Activated CD4-positive, alpha-beta memory T cell treated with anti-CD3 and anti-CD28 coated beads, Interleukin-2, amount 10 ng/mL, durations not matched to agents 7 days and 5 days (primary cell): ENCODE results near the gene CEP170. TPM values are rescaled to one million over a fixed set of nuclear protein-coding genes. Genes with fewer than 3 reads are reported as not detected.

ENCODE experiments used
- CTCF ChIA-PET: fragments of 350-600 bp; sonication (Branson Sonifier 250); formaldehyde crosslinking; loops from one replicate; lab custom pipeline; 2021; ENCODE audit warnings: antibody characterized with exemption, inconsistent platforms; lab: Charles Lee
- POLR2A ChIA-PET: fragments of 350-600 bp; sonication (Branson Sonifier 250); formaldehyde crosslinking; loops from one replicate; lab custom pipeline; 2021; ENCODE audit warnings: antibody characterized with exemption; lab: Charles Lee
- DNase-seq: peaks from one replicate; pipeline ENCODE4 v3.0.0-alpha.2; 2020
- H3K27ac Mint-ChIP-seq: one replicate; pipeline ENCODE4 v1.8.0; 2021; ENCODE audit warnings: mild to moderate bottlenecking, mixed read lengths
- H3K27me3 Mint-ChIP-seq: one replicate; pipeline ENCODE4 v1.8.0; 2021; ENCODE audit warnings: mixed read lengths
- H3K36me3 Mint-ChIP-seq: one replicate; pipeline ENCODE4 v1.8.0; 2021; ENCODE audit warnings: low read depth, mixed read lengths
- H3K4me1 Mint-ChIP-seq: one replicate; pipeline ENCODE4 v1.8.0; 2021; ENCODE audit warnings: mixed read lengths
- H3K4me3 Mint-ChIP-seq: one replicate; pipeline ENCODE4 v1.8.0; 2021; ENCODE audit warnings: mild to moderate bottlenecking, mixed read lengths
- H3K9me3 Mint-ChIP-seq: one replicate; pipeline ENCODE4 v1.8.0; 2021; ENCODE audit warnings: mixed read lengths
- total RNA-seq, 2 experiments: library from RNA; stranded (reverse); gene quantifications; one replicate each; pipeline ENCODE4 v1.2.3, GENCODE V29; 2021

Gene CEP170
- total RNA-seq = 10 to 100 TPM; 22.5 to 24.4 TPM

DNA sequence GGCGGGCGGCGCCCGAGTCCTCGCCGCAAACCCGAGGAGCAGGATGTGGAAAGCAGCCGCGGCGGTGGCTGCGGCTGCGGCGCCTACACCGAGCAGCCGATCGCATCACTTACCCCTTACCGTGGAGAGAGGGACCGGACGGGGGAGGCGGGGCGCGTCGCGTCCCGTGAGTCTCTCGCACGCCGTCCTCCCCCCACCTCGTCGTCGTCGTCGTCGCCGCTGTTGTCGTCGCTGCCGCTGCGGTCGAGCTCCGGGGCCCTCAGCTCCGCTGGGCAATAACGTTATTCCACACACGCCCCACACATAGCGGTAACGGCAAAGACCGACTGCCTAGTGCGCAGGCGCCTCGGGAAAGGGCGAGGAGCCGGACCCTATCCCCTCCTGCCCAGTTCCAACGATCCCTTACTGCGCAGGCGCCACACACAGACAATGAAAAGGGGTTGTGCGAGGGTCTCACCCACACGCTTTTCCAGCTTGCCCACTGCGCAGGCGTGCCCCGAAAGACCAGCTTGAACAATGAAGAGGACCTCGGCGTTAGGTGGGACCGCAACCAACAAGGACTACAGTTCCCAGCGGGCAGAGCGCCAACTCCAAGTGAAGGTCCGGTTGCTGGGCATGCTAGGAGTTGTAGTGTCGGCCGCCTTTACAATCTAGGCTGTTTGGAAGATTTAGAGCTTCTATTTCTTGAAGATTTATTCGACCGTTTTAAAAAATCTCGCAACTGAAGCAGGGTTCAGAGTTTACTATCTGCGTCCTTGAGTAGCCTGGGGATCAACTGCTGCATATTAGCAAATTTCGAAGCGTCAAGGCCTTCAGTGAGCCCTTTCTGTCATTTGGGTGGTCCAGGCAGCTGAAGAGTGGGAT lies at the start of gene CEP170:
TSS of gene CEP170 (minus strand) at position 355 of the 864 bp plus-strand sequence. CDS start 30,001 bp downstream, outside the sequence.
- H3K4me1 Mint-ChIP-seq = peaks cover 26% of the 10 kb centered on the region
- H3K27ac Mint-ChIP-seq = peak within 1 kb of the TSS; percentile 97

DNA sequence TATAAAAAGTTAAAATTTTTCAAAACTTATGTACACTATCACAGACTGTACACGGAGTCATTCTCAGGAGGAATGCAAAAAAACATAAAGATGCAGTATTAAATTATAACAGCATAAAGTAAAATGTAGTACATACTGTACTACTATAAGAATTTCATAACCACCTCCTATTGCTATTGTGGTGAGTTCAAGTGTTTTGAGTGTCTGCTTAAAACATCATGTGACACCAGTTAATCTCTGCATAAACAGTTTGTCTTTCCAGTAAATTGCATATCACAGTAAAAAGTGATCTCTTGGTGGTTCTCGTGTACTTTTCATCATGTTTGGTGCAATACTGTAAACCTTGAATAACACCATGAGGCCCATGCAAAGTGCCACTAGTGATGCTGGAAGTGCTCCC lies 46.0 kb upstream of the CEP170 start:
- H3K9me3 Mint-ChIP-seq = peaks cover 10% of the 10 kb centered on the region
- no peaks in the 10 kb centered on the region for H3K27me3 Mint-ChIP-seq
- no peak overlapping the region for H3K27ac Mint-ChIP-seq
- no peaks in the 10 kb centered on the region for H3K4me1 Mint-ChIP-seq
- POLR2A ChIA-PET = no interaction called here
- no peak overlapping the region for H3K4me3 Mint-ChIP-seq
- CTCF ChIA-PET = no interaction called here
- peaks cover 33% of the 10 kb centered on the region for H3K36me3 Mint-ChIP-seq
- DNase-seq = no peak

More for the DNA sequence above, at the start of gene CEP170:
- H3K4me3 Mint-ChIP-seq = peak within 1 kb of the TSS; percentile 95
- CTCF ChIA-PET = interaction anchor here (0.9 to 1.4 kb wide), 4 partner anchors 25 to 1044 kb away, joined by 3 to 5 read pairs (median 4); no protein-coding TSS in a partner anchor
- H3K9me3 Mint-ChIP-seq = no peaks in the 10 kb centered on the region
- no peaks in the 10 kb centered on the region for H3K27me3 Mint-ChIP-seq
- peaks cover 3% of the 10 kb centered on the region for H3K36me3 Mint-ChIP-seq
- peak; percentile 86 for DNase-seq
- POLR2A ChIA-PET = interaction anchor here (0.6 to 3.5 kb wide), 11 partner anchors 18 to 1735 kb away, joined by 3 to 16 read pairs (median 4); partner anchors contain the start of gene FH

DNA sequence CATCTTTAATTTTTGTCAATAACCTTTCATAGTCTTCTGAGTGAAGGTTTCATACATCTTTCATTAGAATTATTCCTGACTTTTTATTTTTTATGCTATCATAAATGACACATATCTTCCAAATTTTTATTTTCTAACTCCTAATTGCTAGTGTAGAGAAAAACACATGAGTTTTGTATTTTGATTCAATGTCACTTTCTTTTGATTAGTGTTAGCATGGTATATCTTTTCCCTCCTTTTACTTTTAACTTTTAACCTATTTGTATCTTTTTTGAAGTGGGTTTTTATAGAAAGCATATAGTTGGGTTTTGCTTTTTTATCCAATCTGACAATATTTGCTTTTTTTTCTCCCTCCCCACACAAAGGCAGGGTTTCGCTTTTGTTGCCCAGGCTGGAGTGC lies 44.0 kb upstream of the CEP170 start:
- H3K36me3 Mint-ChIP-seq = peaks cover 43% of the 10 kb centered on the region
- H3K4me3 Mint-ChIP-seq = no peak overlapping the region
- ChIA-PET CTCF (no interaction called here), POLR2A (no interaction called here)
- peaks cover 14% of the 10 kb centered on the region for H3K9me3 Mint-ChIP-seq
- no peak overlapping the region for H3K27ac Mint-ChIP-seq
- no peaks in the 10 kb centered on the region for H3K27me3 Mint-ChIP-seq
- no peaks in the 10 kb centered on the region for H3K4me1 Mint-ChIP-seq
- no peak for DNase-seq

DNA sequence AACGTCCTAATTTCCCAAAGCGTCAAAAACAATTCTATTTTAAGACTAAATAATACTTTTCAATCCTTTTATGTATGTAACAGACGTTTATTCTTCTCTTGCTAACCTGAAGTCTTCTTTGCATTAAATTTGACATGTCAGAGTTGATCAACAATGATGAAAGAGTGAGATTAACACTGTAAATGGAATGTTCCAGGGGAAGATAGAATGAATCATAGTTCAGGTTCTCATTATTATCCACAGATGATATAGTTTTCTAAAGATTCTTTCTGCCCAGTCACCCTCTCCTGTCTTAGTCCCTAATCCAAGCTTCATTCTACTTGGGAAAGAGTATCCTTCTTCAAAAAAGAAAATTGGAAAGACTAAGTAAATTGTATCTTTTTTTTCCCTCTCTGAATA lies 39.6 kb upstream of the CEP170 start:
- Mint-ChIP-seq H3K27me3 (no peaks in the 10 kb centered on the region), H3K9me3 (peaks cover 19% of the 10 kb centered on the region), H3K36me3 (peaks cover 60% of the 10 kb centered on the region), H3K4me3 (no peak overlapping the region), H3K27ac (no peak overlapping the region), H3K4me1 (no peaks in the 10 kb centered on the region)
- no peak for DNase-seq
- POLR2A ChIA-PET = no interaction called here
- CTCF ChIA-PET = no interaction called here

DNA sequence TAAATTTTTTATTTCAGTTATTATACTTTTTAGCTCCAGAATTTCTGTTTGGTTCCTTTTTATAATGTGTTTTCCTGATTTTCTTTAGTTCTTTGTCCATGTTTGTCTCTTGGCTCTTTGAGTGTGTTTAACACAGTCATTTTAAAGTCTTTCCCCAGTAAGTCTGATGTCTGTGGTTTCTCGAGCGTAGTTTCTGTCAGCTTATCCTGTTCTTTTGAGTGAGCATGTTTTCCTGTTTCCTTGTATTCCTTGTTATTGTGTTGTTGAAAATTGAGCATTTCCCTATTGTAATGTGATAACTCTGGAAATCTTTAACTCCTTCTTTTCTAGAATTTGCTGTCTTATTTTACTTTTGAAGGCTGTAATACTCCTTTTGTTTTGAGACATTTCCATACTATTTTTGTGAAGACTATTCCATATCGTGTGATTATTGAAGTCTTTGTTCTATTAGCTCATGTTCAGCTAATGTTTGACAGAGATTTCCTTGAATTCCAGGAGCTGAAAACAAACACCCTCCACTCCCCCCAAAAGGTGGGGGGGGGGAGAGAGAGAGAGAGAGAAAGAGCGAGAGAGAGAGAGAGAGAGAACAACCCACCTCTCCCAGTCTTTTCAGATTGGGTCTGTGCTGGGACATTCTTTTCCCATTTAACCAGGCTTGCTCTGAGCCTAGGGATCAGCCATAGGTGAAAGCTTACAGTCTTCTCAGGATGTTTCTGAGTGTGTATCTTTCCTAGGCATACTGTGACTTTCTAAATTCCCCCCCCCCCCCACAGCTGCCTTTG lies 39.1 kb upstream of the CEP170 start:
- ChIA-PET CTCF (no interaction called here), POLR2A (no interaction called here)
- no peak overlapping the region for H3K27ac Mint-ChIP-seq
- DNase-seq = no peak
- peaks cover 63% of the 10 kb centered on the region for H3K36me3 Mint-ChIP-seq
- H3K4me3 Mint-ChIP-seq = no peak overlapping the region
- H3K9me3 Mint-ChIP-seq = peaks cover 19% of the 10 kb centered on the region
- H3K27me3 Mint-ChIP-seq = no peaks in the 10 kb centered on the region
- no peaks in the 10 kb centered on the region for H3K4me1 Mint-ChIP-seq

DNA sequence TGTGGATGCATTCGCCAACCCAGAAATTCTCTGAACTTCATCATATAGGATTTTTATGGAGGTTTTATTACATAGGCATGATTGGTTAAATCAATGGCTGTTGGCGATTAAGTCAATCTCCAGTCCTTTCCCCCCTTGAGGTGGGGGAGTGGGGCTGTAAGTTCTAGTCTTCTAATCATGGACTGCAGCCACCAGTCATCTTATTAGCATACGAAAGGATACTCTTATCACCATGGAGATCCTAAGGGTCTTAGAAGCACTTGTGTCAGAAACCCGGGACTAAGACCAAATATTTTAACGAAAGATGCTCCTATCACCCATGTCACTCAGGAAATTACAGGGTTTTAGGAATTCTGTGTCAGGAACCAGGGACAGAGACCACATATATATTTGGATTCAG lies 37.0 kb upstream of the CEP170 start:
- no peak overlapping the region for H3K27ac Mint-ChIP-seq
- POLR2A ChIA-PET = no interaction called here
- no peak for DNase-seq
- H3K4me1 Mint-ChIP-seq = peaks cover 12% of the 10 kb centered on the region
- H3K9me3 Mint-ChIP-seq = peaks cover 17% of the 10 kb centered on the region
- peaks cover 63% of the 10 kb centered on the region for H3K36me3 Mint-ChIP-seq
- H3K4me3 Mint-ChIP-seq = no peak overlapping the region
- H3K27me3 Mint-ChIP-seq = no peaks in the 10 kb centered on the region
- CTCF ChIA-PET = no interaction called here

DNA sequence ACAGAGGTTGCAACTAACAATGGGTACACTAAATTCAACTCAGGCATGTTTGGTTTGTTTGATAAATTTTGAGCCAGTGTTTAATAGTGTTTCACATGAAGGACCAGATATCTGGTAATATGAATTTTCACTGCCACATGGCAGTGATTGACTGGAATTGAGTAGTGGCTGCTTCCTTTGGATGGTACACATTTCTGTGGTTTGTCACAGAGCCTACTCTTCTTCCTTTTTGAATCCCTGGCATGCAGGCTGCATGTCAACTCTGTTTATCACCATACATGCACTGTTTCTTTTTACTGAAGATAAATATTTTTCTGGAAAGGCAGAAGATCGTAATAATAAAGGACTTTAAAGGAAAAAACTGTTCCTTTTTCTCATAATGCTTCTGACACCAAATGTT lies 36.2 kb upstream of the CEP170 start:
- POLR2A ChIA-PET = no interaction called here
- no peak for DNase-seq
- Mint-ChIP-seq H3K4me1 (peaks cover 19% of the 10 kb centered on the region), H3K36me3 (peaks cover 62% of the 10 kb centered on the region), H3K4me3 (no peak overlapping the region), H3K27ac (no peak overlapping the region), H3K27me3 (no peaks in the 10 kb centered on the region), H3K9me3 (peaks cover 17% of the 10 kb centered on the region)
- CTCF ChIA-PET = no interaction called here

DNA sequence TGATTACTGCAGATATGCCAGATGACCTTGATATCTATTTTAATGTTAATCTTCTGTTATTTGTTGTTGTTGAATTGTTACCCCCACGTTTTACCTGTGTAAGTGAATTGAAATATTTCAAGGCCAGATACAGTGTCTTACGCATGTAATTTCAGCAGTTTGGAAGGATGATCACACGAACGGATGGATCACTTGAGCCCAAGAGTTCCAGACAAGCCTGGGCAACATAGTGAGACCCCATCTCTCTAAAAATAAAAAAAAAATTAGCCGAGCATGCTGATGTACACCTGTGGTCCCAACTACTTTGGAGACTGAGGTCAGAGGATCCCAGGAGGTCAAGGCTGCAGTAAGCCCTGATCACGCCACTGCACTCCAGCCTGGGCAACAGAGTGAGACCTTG lies 33.0 kb upstream of the CEP170 start:
- CTCF ChIA-PET = interaction anchor here (0.6 to 0.7 kb wide), 2 partner anchors 15 to 294 kb away, joined by 3 read pairs; no protein-coding TSS in a partner anchor
- peaks cover 55% of the 10 kb centered on the region for H3K36me3 Mint-ChIP-seq
- POLR2A ChIA-PET = interaction anchor here (1.8 kb wide), 1 partner anchor 33 kb away, joined by 4 read pairs; the partner anchor contains the start of genes CEP170 and SDCCAG8
- H3K4me3 Mint-ChIP-seq = no peak overlapping the region
- no peaks in the 10 kb centered on the region for H3K27me3 Mint-ChIP-seq
- H3K9me3 Mint-ChIP-seq = peaks cover 6% of the 10 kb centered on the region
- H3K4me1 Mint-ChIP-seq = peaks cover 22% of the 10 kb centered on the region
- DNase-seq = no peak
- peak overlapping the region; percentile 41 for H3K27ac Mint-ChIP-seq

DNA sequence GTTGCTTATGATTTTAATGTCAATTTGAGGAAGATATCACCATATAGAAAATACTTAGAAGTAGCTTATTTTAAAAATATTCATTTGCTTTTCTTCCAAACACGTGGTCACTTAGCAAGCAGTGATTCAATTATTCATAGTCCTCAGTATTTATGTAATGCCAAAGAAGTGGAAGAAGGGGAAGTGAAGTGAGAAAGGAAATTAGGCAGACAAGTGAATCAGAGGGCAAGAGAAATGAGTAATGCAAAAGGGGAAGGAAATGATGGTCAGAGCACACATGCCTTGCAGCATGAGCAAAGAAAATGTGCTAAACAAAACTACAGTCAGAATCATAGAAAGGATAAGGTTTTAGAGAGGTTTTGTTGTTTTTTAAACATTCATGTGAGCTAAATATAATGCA lies 32.6 kb upstream of the CEP170 start:
- H3K36me3 Mint-ChIP-seq = peaks cover 52% of the 10 kb centered on the region
- peaks cover 2% of the 10 kb centered on the region for H3K9me3 Mint-ChIP-seq
- peak overlapping the region; percentile 41 for H3K27ac Mint-ChIP-seq
- H3K4me1 Mint-ChIP-seq = peaks cover 22% of the 10 kb centered on the region
- DNase-seq = no peak
- ChIA-PET POLR2A (interaction anchor here (1.8 kb wide), 1 partner anchor 33 kb away, joined by 4 read pairs; the partner anchor contains the start of genes CEP170 and SDCCAG8), CTCF (interaction anchor here (0.6 kb wide), 1 partner anchor 295 kb away, joined by 3 read pairs; no protein-coding TSS in a partner anchor)
- no peak overlapping the region for H3K4me3 Mint-ChIP-seq
- H3K27me3 Mint-ChIP-seq = no peaks in the 10 kb centered on the region

DNA sequence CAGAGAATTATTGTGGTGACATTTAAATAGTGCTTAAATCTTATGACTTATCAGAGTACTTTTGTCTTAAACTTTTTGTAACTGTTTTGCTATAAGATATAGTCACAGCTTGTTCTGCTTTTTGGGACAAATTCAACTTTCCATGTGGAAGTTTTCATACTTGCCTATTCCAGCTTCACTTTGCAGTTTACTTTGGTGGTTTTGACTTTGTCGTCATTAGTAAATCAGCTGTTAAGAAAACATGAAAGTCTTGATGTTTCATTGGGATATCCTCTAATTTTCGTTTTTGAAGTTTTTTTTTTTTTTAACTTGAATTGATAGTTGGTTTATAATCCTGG lies 32.0 kb upstream of the CEP170 start:
- H3K4me3 Mint-ChIP-seq = no peak overlapping the region
- H3K9me3 Mint-ChIP-seq = no peaks in the 10 kb centered on the region
- peaks cover 52% of the 10 kb centered on the region for H3K36me3 Mint-ChIP-seq
- ChIA-PET CTCF (no interaction called here), POLR2A (interaction anchor here (1.8 kb wide), 1 partner anchor 32 kb away, joined by 4 read pairs; the partner anchor contains the start of genes CEP170 and SDCCAG8)
- no peaks in the 10 kb centered on the region for H3K27me3 Mint-ChIP-seq
- no peak for DNase-seq
- peaks cover 22% of the 10 kb centered on the region for H3K4me1 Mint-ChIP-seq
- H3K27ac Mint-ChIP-seq = no peak overlapping the region

DNA sequence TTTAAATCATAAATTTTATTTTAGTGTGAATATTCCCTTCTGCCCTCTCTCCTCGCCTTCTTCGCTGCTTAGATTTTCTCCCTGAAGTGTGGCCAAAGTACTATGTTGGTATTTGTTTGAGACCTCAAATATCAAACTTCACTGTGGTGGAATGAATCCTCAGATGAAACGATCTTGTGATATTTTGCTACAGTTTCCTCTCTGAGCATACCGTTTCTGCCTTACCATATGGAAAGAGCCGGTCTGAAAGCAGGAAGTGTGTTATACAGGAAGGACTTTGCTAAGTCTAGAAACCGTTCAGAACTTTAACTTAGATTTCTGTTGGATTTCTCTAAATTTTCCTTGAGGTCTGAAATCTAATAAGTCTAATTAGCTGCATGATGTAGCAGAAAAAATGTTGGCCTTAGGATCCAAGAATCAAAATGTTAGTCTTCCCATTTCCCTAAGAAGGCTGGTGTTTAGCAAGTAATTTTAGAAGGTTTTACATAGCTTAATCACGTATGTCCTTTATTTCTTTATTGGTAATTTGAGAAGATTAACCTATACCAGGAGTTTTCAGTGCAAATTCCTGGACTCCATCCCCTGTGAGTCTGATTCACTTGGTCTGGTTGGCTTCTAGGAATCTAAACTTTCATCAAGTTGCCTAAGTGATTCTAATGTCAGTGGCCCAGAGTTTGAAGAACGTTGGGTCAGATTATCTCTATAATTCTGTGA lies 31.5 kb upstream of the CEP170 start:
- Mint-ChIP-seq H3K4me3 (no peak overlapping the region), H3K9me3 (no peaks in the 10 kb centered on the region), H3K27me3 (no peaks in the 10 kb centered on the region), H3K4me1 (peaks cover 22% of the 10 kb centered on the region), H3K27ac (no peak overlapping the region), H3K36me3 (peaks cover 55% of the 10 kb centered on the region)
- POLR2A ChIA-PET = no interaction called here
- no peak for DNase-seq
- CTCF ChIA-PET = no interaction called here

DNA sequence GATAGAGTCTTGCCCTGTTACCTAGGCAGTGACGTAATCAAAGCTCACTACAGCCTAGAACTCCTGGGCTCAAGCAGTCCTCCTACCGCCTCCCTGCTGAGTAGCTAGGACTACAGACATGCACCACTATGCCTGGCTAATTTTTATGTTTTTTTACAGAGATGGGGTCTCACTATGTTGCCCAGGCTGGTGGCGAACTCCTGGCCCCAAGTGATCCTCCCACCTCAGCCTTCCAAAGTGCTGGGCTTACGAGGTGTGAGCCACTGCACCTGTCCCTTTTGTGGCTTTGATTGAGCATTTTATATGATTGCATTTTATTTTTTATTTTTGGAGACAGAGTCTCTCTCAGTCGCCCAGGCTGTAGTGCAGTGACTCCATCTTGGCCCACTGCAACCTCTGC lies 26.6 kb upstream of the CEP170 start:
- H3K36me3 Mint-ChIP-seq = peaks cover 35% of the 10 kb centered on the region
- ChIA-PET CTCF (no interaction called here), POLR2A (no interaction called here)
- no peak for DNase-seq
- no peaks in the 10 kb centered on the region for H3K9me3 Mint-ChIP-seq
- H3K27me3 Mint-ChIP-seq = no peaks in the 10 kb centered on the region
- no peak overlapping the region for H3K4me3 Mint-ChIP-seq
- peaks cover 6% of the 10 kb centered on the region for H3K4me1 Mint-ChIP-seq
- no peak overlapping the region for H3K27ac Mint-ChIP-seq
